GM19239 (cell line): ENCODE measurements around the gene UPF1.

Experiments used
- DNase-seq: peaks from one replicate; pipeline ENCODE4 v3.0.0; 2011; ENCODE audit warnings: low spot score; ENCODE audit not compliant: insufficient read length
- FAIRE-seq: peaks from 2 replicates; lab custom pipeline; 2011; peaks lifted over from hg19 to GRCh38; lab: Jason Lieb, UNC

The UPF1 gene

DNA sequence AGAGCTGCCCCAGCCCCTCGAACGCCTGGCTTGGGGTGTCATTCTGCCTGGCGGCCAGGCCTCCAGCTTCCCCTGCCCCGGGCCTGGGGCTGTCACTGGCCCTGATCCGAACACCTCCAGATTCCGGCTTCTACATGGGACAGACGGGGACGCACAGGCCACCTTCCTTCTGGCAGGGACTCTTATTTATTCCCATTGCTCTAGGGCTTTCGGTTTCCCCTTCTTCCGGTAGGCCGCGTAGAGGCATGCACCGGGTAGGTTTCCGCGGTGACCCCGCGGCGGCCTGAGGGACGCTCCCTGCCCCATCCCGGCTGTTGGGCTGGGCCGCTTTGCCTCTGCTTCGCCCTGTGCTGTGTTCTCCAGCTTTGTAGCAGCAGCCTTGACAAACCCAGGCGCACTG, 36.0 kb downstream of the UPF1 start:
- no peak for FAIRE-seq
- DNase-seq, result no peak

- DNase-seq, result no peak
- no peak for FAIRE-seq
These were observed 36.7 kb downstream of the UPF1 start for GRCh38 chr19:18868380-18869022.

DNA sequence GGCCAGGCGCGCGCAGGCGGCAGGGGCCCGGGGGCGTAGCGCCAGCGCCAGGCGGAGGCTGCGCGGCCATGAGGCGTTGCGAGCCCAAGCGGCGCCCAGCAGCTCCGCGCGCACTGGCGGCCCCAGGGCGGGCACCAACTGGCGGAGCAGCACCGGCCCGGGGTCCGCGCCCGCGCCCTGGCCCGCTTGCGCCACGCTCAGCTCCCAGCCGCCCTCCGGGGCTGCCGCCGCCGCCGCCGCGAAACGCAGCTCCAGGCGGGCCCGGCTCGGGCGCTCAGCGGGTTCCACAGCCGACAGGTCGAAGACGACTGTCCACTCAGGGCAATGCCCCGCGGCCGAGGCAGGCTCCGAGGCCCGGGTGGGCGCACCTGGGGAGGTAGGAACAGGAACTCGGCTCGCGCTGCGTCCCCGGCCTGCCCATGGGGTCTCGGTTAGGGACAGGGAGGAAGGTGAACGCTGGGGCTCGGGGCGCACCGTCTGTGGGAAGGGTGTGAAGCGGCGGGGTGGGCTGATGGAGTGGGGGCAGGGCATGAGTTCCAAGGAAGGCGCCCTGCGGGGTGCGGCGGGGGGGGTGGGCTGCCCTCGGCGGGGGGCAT, 37.4 kb downstream of the UPF1 start:
- DNase-seq, result no peak
- no peak for FAIRE-seq

- no peak for DNase-seq
These were observed 38.2 kb downstream of the UPF1 start for GRCh38 chr19:18869781-18870530.

DNA sequence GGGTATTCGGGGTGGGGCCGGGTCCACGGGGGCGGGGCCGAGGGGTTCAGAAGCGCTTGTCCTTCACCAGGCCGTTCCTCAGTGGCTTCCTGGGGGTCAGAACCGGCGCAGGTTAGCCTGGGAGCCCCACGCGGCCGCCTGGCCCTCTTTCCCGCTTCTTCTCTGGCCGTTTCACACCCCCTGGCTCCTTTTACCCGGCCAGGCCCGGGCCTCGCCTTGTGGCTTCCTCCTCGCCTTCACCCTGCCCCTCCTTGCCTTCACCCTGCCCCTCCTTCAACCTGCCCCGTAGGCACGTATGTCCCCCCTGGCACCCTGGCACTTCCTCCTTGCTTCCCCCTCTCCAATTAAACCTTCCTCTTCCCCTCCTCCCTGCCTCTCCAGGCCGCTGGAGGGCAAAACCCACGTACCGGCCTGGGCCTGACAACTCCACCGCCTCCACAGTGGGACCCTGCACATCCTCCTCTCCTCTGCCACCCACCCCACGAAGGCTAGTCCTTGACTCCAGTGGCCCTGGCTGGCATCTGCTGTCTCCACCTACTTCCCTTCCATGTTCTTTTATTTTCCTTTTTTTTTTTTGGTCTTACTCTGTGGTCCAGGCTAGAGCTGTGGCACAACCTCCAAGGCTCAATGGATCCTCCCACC, 38.9 kb downstream of the UPF1 start:
- DNase-seq (no peak), FAIRE-seq (no peak)

More at GRCh38 chr19:18869781-18870530, 38.2 kb downstream of the UPF1 start:
- FAIRE-seq, result no peak

DNA sequence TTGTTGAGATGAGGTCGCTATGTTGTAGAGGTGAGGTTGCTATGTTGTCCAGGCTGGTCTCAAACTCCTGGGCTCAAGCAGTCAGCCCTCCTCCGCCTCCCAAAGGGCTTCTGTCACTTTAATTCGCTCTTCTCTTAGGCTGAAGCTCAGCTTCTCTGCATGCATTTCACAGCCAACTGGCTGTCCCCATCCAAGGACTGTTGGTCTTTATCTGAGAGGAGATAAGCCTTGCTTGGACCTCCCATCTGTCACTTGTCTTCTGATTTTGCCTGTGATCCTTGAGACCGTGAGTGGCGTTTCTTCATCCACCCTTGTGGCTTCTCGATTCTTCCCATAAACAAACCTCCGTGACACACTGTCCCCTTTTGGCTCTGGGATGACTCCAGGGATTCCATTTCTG, 39.8 kb downstream of the UPF1 start:
- DNase-seq (no peak), FAIRE-seq (no peak)

DNA sequence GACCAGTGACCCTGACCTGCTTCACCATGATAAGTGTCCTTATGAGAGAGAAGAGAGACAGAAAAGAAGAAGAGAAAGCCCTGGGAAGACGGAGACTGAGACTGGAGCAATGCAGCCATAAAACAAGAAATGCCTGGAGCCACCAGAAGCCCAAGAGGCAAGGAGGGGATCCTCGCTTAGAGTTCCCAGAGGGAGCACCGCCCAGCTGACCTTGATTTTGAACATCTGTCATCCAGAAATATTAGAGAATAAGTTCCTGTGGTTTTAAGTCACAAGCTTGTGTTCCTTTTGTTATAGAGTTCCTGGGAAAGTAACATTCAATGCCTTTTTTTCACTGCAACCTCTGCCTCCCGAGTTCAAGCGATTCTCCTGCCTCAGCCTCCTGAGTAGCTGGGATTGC, 44.0 kb downstream of the UPF1 start:
- no peak for DNase-seq
- no peak for FAIRE-seq

- DNase-seq (no peak), FAIRE-seq (no peak)
These were observed 45.1 kb downstream of the UPF1 start for GRCh38 chr19:18876865-18877264.

- DNase-seq (no peak), FAIRE-seq (no peak)
These were observed 46.5 kb downstream of the UPF1 start for GRCh38 chr19:18878058-18878797.

GRCh38 chr19:18878858-18879578, 47.3 kb downstream of the UPF1 start:
- FAIRE-seq, result no peak
- no peak for DNase-seq

GRCh38 chr19:18879579-18880373, 48.0 kb downstream of the UPF1 start:
- no peak for FAIRE-seq

GRCh38 chr19:18881491-18881890, 49.7 kb downstream of the UPF1 start:
- DNase-seq, result no peak
- FAIRE-seq, result no peak

More at GRCh38 chr19:18879579-18880373, 48.0 kb downstream of the UPF1 start:
- DNase-seq, result no peak

DNA sequence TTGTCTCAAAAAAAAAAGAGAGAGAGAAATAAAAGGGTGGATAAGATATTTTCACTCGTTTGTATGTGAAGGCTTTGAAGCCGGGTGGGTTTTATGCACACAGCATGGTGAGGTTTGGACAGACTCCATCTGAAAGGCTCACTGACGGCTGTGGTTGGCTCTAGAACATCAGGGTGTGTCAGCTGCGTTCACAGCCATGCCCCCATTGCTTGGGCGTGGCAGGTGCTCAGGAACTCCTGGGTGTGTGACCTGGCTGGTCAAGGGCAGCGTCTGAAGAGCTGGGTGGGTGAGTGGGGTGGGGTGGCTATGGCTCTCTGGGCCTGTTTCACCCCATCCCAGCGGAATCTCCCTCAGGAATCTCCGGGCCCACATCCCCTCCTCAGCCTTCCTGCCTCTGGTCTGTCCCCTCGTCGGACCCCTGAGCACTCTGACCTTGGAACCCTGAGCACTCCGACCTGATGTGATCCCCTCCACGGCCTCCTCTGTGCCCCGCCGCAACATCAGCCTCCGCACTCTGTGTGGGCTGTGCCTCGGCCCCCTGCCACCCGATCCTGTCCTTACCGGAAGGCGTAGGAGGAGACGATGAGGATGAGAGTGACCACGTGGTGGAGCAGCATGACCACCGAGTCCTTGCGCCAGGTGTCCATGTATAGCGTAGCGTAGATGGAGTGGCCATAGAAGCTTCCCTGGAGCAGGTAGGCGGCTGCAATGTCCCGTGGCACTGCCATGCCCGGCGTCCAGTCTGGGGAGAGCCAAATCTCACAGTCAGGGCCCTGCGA, 52.0 kb downstream of the UPF1 start:
- FAIRE-seq (no peak), DNase-seq (no peak)

DNA sequence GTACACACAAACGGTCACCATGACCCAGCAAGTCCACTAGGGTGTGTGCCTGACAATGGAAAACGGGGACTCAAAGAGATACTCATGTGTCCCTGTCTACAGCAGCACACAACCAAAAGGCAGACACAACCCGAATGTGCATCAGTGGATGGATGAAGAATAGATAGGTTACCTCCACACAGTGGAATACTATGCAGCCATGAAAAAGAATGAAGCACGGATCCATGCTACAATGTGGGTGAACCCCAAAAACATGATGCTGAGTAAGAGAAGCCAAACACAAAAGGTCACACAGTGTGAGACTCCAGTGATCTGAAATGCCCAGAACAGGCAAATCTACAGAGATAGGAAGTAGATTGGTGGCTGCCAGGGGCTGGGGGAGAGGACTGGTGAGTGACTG, 55.2 kb downstream of the UPF1 start:
- FAIRE-seq, result no peak
- DNase-seq, result no peak

- FAIRE-seq (no peak), DNase-seq (no peak)
These were observed 58.4 kb downstream of the UPF1 start for GRCh38 chr19:18889949-18890745.

- DNase-seq (no peak), FAIRE-seq (no peak)
These were observed 62.0 kb downstream of the UPF1 start for GRCh38 chr19:18893587-18894253.
